BLaER1 treated with 17β-estradiol and CSF1 and Interleukin-3, amounts not matched to agents 10 nM and 100 nM (cell line): ENCODE results near the gene CDC37.

Experiments used
- H3K27ac ChIP-seq, 11 experiments: shearing (Covaris generic); formaldehyde crosslinking; 2 replicates each; pipeline ENCODE4 v1.8.1; 2022
- H3K27me3 ChIP-seq, 11 experiments: shearing (Covaris generic); formaldehyde crosslinking; 2 replicates each; pipeline ENCODE4 v1.8.1; 2022
- H3K36me3 ChIP-seq, 11 experiments: shearing (Covaris generic); formaldehyde crosslinking; 2 replicates each; pipeline ENCODE4 v1.8.1; 2022
- H3K4me1 ChIP-seq, 10 experiments: shearing (Covaris generic); formaldehyde crosslinking; 2 replicates each; pipeline ENCODE4 v1.8.1; 2022
- H3K4me2 ChIP-seq, 11 experiments: shearing (Covaris generic); formaldehyde crosslinking; 2 replicates each; pipeline ENCODE4 v1.8.1; 2022
- H3K4me3 ChIP-seq, 10 experiments: shearing (Covaris generic); formaldehyde crosslinking; 2 replicates each; pipeline ENCODE4 v1.8.1; 2022
- H3K9ac ChIP-seq, 11 experiments: shearing (Covaris generic); formaldehyde crosslinking; 2 replicates each; pipeline ENCODE4 v1.8.1; 2022
- H3K9me3 ChIP-seq, 11 experiments: shearing (Covaris generic); formaldehyde crosslinking; replicated peaks in 1 of 11; 2 replicates each; pipeline ENCODE4 v1.8.1; 2022
- H4K20me1 ChIP-seq, 11 experiments: shearing (Covaris generic); formaldehyde crosslinking; 2 replicates each; pipeline ENCODE4 v1.8.1; 2022
- Cebpa-rat ChIP-seq, 11 experiments: shearing (Covaris generic); IDR thresholded peaks; 2 replicates each; pipeline ENCODE4 v1.8.1; 2022

Gene CDC37

DNA sequence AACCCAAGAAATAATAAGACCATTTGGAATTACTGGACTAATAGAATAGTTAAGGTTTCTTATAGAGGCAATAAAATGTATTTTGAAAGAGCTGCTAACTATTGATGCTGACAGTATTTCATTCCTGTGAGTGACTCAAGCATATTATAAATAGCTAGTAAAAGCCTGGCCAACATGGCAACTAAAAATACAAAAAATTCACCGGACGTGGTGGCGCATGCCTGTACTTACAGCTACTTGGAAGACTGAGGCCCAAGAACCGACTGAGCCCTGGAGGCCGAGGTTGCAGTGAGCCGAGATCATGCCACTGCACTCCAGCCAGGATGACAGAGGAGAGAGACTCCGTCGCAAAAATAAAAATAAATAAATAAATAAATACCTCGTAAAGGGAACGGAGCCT, 58.6 kb downstream of the CDC37 start:
- H3K9ac ChIP-seq: no peak overlapping the region
- no peak overlapping the region for H3K4me3 ChIP-seq
- no peaks in the 10 kb centered on the region for H4K20me1 ChIP-seq
- H3K9me3 ChIP-seq: no peaks in the 10 kb centered on the region
- H3K27me3 ChIP-seq: no peaks in the 10 kb centered on the region
- peaks cover 3 to 14% (median 11%) of the 10 kb centered on the region in 11 experiments for H3K36me3 ChIP-seq
- peak overlapping the region in 1 of 11 experiments; percentile 66; a peak in 1 of 22 replicates for H3K4me2 ChIP-seq
- TF ChIP-seq Cebpa-rat (IDR thresholded peaks at IDR 0.05): no peak
- peak overlapping the region in 3 of 11 experiments; percentile 60 to 71 (median 65); a peak in 4 of 22 replicates for H3K27ac ChIP-seq
- H3K4me1 ChIP-seq: peaks cover 12 to 53% (median 32%) of the 10 kb centered on the region in 10 experiments

GRCh38 chr19:10343495-10343894, 59.8 kb downstream of the CDC37 start:
- H3K27ac ChIP-seq: no peak overlapping the region
- peaks cover 25 to 66% (median 45%) of the 10 kb centered on the region in 10 experiments for H3K4me1 ChIP-seq
- peaks cover 0 to 1% (median 0%) of the 10 kb centered on the region in 11 experiments; a peak in 3 of 22 replicates for H3K36me3 ChIP-seq
- no peak for TF ChIP-seq Cebpa-rat (IDR thresholded peaks at IDR 0.05)
- H3K9me3 ChIP-seq: no peaks in the 10 kb centered on the region
- H3K9ac ChIP-seq: no peak overlapping the region
- H3K4me2 ChIP-seq: no peak overlapping the region
- H3K4me3 ChIP-seq: no peak overlapping the region
- no peaks in the 10 kb centered on the region for H4K20me1 ChIP-seq
- H3K27me3 ChIP-seq: no peaks in the 10 kb centered on the region
